Ishikawa (cell line): Measurements from ENCODE around the gene HSPA2.

ENCODE experiments used
- EGR1 ChIP-seq: IDR thresholded peaks from 2 replicates; pipeline ENCODE4 v1.6.1; 2012
- EP300 ChIP-seq: IDR thresholded peaks from 2 replicates; pipeline ENCODE4 v1.6.1; 2012; ENCODE audit warnings: borderline replicate concordance
- MAX ChIP-seq: IDR thresholded peaks from 2 replicates; pipeline ENCODE4 v1.6.1; 2012
- TF ChIP-seq, protein P1 (sequence below): IDR thresholded peaks from 2 replicates; pipeline ENCODE4 v1.6.1; 2012; ENCODE audit warnings: low read depth, mild to moderate bottlenecking

DNA sequence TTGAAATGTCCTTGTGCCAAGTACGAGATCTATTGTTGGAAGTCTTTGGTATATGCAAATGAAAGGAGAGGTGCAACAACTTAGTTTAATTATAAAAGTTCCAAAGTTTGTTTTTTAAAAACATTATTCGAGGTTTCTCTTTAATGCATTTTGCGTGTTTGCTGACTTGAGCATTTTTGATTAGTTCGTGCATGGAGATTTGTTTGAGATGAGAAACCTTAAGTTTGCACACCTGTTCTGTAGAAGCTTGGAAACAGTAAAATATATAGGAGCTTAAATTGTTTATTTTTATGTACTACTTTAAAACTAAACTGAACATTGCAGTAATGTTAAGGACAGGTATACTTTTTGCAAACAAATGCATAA, 2.3 kb downstream of the HSPA2 start:
- TF ChIP-seq MAX (no peak), EP300 (no peak), EGR1 (no peak)
- TF ChIP-seq, protein P1, sequence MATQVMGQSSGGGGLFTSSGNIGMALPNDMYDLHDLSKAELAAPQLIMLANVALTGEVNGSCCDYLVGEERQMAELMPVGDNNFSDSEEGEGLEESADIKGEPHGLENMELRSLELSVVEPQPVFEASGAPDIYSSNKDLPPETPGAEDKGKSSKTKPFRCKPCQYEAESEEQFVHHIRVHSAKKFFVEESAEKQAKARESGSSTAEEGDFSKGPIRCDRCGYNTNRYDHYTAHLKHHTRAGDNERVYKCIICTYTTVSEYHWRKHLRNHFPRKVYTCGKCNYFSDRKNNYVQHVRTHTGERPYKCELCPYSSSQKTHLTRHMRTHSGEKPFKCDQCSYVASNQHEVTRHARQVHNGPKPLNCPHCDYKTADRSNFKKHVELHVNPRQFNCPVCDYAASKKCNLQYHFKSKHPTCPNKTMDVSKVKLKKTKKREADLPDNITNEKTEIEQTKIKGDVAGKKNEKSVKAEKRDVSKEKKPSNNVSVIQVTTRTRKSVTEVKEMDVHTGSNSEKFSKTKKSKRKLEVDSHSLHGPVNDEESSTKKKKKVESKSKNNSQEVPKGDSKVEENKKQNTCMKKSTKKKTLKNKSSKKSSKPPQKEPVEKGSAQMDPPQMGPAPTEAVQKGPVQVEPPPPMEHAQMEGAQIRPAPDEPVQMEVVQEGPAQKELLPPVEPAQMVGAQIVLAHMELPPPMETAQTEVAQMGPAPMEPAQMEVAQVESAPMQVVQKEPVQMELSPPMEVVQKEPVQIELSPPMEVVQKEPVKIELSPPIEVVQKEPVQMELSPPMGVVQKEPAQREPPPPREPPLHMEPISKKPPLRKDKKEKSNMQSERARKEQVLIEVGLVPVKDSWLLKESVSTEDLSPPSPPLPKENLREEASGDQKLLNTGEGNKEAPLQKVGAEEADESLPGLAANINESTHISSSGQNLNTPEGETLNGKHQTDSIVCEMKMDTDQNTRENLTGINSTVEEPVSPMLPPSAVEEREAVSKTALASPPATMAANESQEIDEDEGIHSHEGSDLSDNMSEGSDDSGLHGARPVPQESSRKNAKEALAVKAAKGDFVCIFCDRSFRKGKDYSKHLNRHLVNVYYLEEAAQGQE = no peak
